GM13977 (cell line): ENCODE results near the gene JAG2.

ENCODE experiments used
- DNase-seq: peaks from one replicate; pipeline ENCODE4 v3.0.0; 2012; ENCODE audit warnings: low spot score
- CTCF ChIP-seq: IDR thresholded peaks from 2 replicates; pipeline ENCODE4 v1.5.1; 2012; ENCODE audit warnings: mild to moderate bottlenecking, control low read depth; ENCODE audit not compliant: insufficient read depth; ENCODE audit errors: extremely low read depth, missing control alignments
- in situ Hi-C: fragments of 300-500 bp; cut with MboI; formaldehyde crosslinking; loops from one replicate; pipeline ENCODE4 v1.12.0; 2022; ENCODE audit warnings: low sequenced_read_pairs, low pct_unique_long_range_greater_than_20kb, mixed read lengths, inconsistent platforms; ENCODE audit not compliant: unreplicated experiment

The JAG2 gene

DNA sequence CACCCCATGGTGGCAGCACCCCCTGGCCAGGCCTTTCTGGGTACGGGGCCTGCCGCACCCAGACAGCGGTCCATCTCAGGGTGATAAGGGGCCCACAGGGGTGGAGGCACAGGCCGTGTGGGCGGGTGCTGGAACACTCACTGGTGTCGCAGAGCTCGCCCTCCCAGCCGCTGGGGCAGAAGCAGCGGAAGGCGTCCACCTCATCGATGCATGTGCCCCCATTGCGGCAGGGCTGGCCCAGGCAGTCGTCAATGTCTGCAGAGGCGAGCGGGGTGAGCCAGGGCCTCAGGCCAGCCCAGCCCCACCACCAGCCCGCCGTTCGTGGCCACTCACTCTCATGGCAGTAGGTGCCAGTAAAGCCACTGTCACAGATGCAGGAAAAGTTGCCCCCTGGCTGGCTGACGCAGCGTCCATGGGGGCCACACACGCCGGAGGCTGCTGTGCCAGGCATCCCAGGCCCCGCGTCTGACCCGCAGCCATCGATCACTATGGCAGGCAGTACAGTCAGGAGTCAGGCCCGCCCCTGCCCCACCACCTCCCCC, 19.9 kb downstream of the JAG2 start:
- in situ Hi-C loops: no loop called here
- no peak for TF ChIP-seq CTCF
- no peak for DNase-seq

- in situ Hi-C loops: no loop called here
- no peak for TF ChIP-seq CTCF
- no peak for DNase-seq
Measured at GRCh38 chr14:105147671-105148603, 20.6 kb downstream of the JAG2 start.

DNA sequence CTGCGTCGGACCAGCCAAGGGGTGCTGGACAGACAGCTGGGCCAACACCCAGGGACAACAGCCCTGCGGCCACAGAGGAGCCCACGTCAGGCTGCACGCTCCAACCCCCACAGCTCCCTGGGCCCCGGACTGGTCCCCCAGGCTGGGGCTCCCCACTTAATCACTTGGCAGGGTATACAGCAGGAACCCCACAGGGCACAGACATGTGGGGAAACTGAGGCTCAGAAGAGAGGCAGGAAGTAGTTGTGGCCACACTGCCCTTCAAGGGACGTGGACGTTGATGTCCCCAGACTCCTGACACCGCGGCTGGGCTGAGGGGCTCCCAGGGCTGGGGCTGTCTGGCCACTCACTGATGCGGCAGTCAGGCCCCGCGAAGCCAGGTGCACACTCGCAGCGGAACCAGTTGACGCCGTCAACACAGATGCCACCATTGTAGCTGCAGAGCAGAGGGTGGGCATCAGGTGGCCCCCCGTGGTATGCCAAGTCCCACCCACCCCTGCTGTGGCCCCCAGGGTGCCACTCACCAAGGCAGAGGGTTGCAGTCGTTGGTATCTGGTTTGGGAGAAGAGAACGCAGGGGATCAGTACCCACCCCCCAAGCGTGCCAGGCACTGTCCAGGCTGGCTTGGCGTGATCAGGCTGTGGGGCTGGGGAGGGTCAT, 21.5 kb downstream of the JAG2 start:
- no peak for DNase-seq
- TF ChIP-seq CTCF: no peak
- in situ Hi-C loops: no loop called here

DNA sequence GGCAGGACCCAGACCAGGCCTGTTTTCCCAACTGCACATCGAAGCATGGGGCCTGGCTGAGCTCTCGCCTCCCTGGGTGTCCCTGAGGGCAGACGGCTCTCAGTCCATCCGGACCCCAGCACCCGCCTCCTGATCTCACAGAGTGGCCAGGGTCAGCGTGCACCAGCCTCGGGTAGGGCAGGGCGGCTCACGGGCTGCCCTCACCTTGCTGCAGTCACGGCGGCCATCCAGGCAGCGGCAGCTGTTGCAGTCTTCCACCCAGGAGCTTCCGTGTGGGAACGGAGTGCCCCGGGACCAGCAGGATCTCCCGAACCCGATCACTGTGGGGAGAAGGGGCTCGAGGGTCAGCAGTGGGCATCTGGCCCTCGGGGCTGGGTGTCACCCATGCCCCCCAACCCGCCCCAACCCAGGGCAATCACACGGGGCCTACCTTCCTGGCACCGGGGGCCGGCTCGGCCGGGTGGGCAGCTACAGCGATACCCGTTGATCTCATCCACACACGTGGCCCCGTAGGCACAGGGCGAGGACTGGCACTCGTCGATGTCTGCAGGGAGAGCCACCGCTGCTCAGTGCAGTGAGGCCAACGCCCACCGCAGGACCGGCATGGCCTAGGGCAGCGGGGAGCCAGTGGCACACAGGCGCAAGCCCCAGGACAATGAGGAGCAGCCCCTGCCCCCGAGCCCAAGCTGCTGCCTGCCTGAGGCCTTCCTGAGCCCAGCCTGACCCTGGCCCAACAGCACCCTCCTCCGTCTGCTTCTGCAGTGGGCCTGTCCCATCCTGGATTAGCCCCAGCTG, 22.2 kb downstream of the JAG2 start:
- in situ Hi-C loops: no loop called here
- DNase-seq: peak; percentile 23

GRCh38 chr14:105145381-105146180, 23.0 kb downstream of the JAG2 start:
- peak; percentile 25 for DNase-seq
- no peak for TF ChIP-seq CTCF
- in situ Hi-C loops: no loop called here

More for the DNA sequence above, 22.2 kb downstream of the JAG2 start:
- TF ChIP-seq CTCF: peak; percentile 4
